ENCODE measurements around the gene SCFD2.

The SCFD2 gene

DNA sequence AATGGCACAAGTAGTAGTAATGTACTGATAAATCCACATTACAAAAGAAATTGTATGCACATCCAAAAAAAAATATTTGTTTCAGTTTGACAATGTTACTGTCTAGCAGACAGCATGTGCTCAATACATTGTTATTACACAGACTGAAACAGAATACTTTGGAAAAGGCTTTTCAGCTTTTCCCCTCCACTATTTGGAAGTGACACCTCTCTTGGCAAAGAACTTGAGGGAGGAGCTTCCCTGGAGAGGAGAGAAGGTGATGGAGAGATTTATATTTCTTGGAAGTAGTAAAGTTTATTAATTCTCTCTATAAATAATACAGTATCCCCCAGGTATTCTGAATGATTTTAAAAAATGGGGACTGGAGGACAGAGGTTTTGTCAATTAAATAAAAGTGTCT lies 131.8 kb downstream of the SCFD2 start:
- TF ChIP-seq, protein P1, sequence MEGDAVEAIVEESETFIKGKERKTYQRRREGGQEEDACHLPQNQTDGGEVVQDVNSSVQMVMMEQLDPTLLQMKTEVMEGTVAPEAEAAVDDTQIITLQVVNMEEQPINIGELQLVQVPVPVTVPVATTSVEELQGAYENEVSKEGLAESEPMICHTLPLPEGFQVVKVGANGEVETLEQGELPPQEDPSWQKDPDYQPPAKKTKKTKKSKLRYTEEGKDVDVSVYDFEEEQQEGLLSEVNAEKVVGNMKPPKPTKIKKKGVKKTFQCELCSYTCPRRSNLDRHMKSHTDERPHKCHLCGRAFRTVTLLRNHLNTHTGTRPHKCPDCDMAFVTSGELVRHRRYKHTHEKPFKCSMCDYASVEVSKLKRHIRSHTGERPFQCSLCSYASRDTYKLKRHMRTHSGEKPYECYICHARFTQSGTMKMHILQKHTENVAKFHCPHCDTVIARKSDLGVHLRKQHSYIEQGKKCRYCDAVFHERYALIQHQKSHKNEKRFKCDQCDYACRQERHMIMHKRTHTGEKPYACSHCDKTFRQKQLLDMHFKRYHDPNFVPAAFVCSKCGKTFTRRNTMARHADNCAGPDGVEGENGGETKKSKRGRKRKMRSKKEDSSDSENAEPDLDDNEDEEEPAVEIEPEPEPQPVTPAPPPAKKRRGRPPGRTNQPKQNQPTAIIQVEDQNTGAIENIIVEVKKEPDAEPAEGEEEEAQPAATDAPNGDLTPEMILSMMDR (IDR thresholded peaks at IDR 0.05; ENCODE audit: insufficient read depth, low read length), result no peak
- TF ChIP-seq, protein P2, sequence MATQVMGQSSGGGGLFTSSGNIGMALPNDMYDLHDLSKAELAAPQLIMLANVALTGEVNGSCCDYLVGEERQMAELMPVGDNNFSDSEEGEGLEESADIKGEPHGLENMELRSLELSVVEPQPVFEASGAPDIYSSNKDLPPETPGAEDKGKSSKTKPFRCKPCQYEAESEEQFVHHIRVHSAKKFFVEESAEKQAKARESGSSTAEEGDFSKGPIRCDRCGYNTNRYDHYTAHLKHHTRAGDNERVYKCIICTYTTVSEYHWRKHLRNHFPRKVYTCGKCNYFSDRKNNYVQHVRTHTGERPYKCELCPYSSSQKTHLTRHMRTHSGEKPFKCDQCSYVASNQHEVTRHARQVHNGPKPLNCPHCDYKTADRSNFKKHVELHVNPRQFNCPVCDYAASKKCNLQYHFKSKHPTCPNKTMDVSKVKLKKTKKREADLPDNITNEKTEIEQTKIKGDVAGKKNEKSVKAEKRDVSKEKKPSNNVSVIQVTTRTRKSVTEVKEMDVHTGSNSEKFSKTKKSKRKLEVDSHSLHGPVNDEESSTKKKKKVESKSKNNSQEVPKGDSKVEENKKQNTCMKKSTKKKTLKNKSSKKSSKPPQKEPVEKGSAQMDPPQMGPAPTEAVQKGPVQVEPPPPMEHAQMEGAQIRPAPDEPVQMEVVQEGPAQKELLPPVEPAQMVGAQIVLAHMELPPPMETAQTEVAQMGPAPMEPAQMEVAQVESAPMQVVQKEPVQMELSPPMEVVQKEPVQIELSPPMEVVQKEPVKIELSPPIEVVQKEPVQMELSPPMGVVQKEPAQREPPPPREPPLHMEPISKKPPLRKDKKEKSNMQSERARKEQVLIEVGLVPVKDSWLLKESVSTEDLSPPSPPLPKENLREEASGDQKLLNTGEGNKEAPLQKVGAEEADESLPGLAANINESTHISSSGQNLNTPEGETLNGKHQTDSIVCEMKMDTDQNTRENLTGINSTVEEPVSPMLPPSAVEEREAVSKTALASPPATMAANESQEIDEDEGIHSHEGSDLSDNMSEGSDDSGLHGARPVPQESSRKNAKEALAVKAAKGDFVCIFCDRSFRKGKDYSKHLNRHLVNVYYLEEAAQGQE (IDR thresholded peaks at IDR 0.05; ENCODE audit: insufficient replicate concordance, low read depth), result no peak
- no peak for TF ChIP-seq POLR2AphosphoS5 (IDR thresholded peaks at IDR 0.05; ENCODE audit: low read depth)
- TF ChIP-seq SPI1 (IDR thresholded peaks at IDR 0.05; ENCODE audit: borderline replicate concordance, low read depth), result no peak
- TF ChIP-seq GABPA (IDR thresholded peaks at IDR 0.05; ENCODE audit: low read depth), result no peak
- Histone ChIP-seq H3K27me3 (ENCODE audit: insufficient read depth, poor library complexity, severe bottlenecking) (no peaks in the 10 kb centered on the region), H3K4me3 (replicated peaks; ENCODE audit: insufficient read depth, low read length) (no peak overlapping the region), H3K27ac (replicated peaks) (no peak overlapping the region)
- DNase-seq (ENCODE audit: low read depth in 1 of 2, low spot score in 1 of 2), result no peak

DNA sequence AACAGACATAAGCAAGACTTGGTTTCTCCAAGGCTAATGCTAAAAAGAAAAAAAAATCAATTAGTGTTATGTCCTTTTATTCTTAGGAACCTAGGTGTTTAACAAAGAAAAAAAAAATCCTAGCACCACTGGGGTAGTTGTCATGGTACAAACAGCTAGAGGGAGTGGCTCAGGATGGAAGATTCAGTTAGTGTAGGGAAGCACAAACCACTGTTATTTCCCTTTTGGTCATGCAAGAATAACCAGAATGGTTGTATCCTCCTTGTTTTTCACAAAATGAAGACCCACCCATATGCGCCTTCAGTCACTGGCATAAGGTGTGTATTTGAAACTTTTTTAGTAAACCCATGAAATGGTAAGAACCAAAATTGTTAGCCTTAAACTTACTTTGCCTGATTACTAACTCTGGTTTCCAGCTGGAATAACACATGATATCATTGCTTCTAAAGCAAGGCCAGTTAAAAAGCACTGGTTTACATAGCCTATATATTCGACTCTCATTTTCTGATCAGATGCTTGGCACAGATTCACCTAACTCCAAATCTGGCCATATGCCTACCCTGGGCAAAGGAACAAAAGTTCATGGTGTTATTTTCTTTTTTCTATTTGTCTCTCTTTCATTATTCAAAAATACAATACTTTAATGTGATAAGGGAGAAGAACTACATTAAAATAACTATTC lies 132.6 kb downstream of the SCFD2 start:
- Histone ChIP-seq H3K4me3 (replicated peaks; ENCODE audit: insufficient read depth, low read length) (no peak overlapping the region), H3K27ac (replicated peaks) (no peak overlapping the region), H3K27me3 (ENCODE audit: insufficient read depth, poor library complexity, severe bottlenecking) (no peaks in the 10 kb centered on the region)
- no peak for DNase-seq (ENCODE audit: low read depth in 1 of 2, low spot score in 1 of 2)
- no peak for TF ChIP-seq POLR2AphosphoS5 (IDR thresholded peaks at IDR 0.05; ENCODE audit: low read depth)

DNA sequence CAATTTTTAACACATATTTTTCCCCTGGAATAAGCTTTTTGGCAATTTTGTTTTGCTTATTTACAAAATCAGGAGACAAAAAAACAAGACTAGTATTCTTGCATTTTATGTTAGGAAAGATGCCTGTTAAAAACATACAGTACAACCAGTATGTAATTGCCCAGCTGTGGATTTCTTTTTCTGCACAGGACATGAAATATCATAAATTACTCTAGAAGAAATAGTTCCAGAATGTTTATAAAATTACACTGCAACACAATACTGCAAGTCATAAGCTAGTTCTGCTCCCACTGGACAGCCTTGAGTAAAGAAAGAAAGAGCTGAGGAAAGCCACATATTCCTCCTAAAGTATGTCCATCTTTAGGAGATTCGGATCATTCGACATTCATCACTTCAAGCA lies 133.5 kb downstream of the SCFD2 start:
- Histone ChIP-seq H3K4me3 (replicated peaks; ENCODE audit: insufficient read depth, low read length) (no peak overlapping the region), H3K27me3 (ENCODE audit: insufficient read depth, poor library complexity, severe bottlenecking) (no peaks in the 10 kb centered on the region), H3K27ac (replicated peaks) (no peak overlapping the region)
- DNase-seq (ENCODE audit: low read depth in 1 of 2, low spot score in 1 of 2), result no peak
- TF ChIP-seq GABPA (IDR thresholded peaks at IDR 0.05; ENCODE audit: low read depth) (no peak), POLR2AphosphoS5 (IDR thresholded peaks at IDR 0.05; ENCODE audit: low read depth) (no peak), SPI1 (IDR thresholded peaks at IDR 0.05; ENCODE audit: borderline replicate concordance, low read depth) (no peak)
- TF ChIP-seq, protein P1 (IDR thresholded peaks at IDR 0.05; ENCODE audit: insufficient read depth, low read length), result no peak
- TF ChIP-seq, protein P2 (IDR thresholded peaks at IDR 0.05; ENCODE audit: insufficient replicate concordance, low read depth), result no peak

DNA sequence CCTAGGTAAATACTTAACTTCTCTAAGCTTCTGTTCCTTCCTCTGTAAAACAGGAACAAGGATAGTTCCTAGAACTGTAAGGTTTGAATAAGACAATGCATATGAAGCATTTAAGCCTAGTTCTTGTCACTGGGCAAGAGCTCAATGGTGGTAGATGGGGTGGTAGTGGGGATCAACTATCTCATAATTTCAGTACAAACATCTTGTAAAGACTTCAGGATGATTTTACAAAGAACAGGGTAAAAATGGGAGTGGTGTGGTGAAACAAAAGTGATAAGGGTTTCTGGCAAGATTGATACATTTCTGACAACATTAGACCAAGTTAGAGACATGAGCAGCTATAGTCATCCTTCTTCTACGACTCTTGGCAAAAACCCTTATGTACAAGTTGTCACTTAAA lies 137.8 kb downstream of the SCFD2 start:
- Histone ChIP-seq H3K4me3 (replicated peaks; ENCODE audit: insufficient read depth, low read length) (no peak overlapping the region), H3K27me3 (ENCODE audit: insufficient read depth, poor library complexity, severe bottlenecking) (no peaks in the 10 kb centered on the region), H3K27ac (replicated peaks) (no peak overlapping the region)
- peak; percentile 54; the same call in 1 of the 2 replicates for TF ChIP-seq SPI1 (IDR thresholded peaks at IDR 0.05; ENCODE audit: borderline replicate concordance, low read depth)
- no peak for TF ChIP-seq POLR2AphosphoS5 (IDR thresholded peaks at IDR 0.05; ENCODE audit: low read depth)
- no peak for DNase-seq (ENCODE audit: low read depth in 1 of 2, low spot score in 1 of 2)

DNA sequence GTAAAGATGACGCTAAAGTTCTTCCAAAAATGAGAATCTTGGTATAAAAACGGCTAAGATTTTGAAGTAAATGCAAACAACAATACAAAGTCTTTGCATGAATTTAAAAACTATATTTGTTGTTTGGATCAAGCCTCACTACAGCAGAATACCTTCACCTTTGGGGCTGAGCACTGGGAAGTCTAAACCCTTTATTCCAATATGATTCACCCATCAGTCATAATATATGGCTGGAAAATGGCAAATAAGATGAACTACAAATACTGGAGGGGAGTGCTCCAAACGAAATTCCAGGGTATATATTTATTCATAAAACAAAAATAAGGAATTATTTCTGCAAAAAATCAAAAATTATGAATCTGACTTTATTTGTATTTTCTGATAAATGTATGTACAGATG lies 138.4 kb downstream of the SCFD2 start:
- H3K4me3 ChIP-seq (replicated peaks; ENCODE audit: insufficient read depth, low read length), result no peak overlapping the region
- DNase-seq (ENCODE audit: low read depth in 1 of 2, low spot score in 1 of 2), result no peak
- H3K27ac ChIP-seq (replicated peaks), result no peak overlapping the region
- H3K27me3 ChIP-seq (ENCODE audit: insufficient read depth, poor library complexity, severe bottlenecking), result no peaks in the 10 kb centered on the region
- no peak for TF ChIP-seq POLR2AphosphoS5 (IDR thresholded peaks at IDR 0.05; ENCODE audit: low read depth)
- TF ChIP-seq GABPA (IDR thresholded peaks at IDR 0.05; ENCODE audit: low read depth), result no peak
- no peak for TF ChIP-seq SPI1 (IDR thresholded peaks at IDR 0.05; ENCODE audit: borderline replicate concordance, low read depth)
- TF ChIP-seq, protein P1 (IDR thresholded peaks at IDR 0.05; ENCODE audit: insufficient read depth, low read length), result no peak
- TF ChIP-seq, protein P2 (IDR thresholded peaks at IDR 0.05; ENCODE audit: insufficient replicate concordance, low read depth), result no peak

Data from HL-60 (cell line).